HPDE6-E6E7 (cell line): ENCODE results near the gene DCC.

Experiments used
- DNase-seq: peaks from one replicate; pipeline ENCODE4 v3.0.0; 2011; ENCODE audit warnings: missing footprints; ENCODE audit errors: extremely low spot score

The DCC gene

GRCh38 chr18:52422985-52423601 lies 83.1 kb downstream of the DCC start:
- no peak for DNase-seq

GRCh38 chr18:52426041-52426440 lies 86.0 kb downstream of the DCC start:
- DNase-seq, result no peak

GRCh38 chr18:52426462-52426861 lies 86.5 kb downstream of the DCC start:
- no peak for DNase-seq

GRCh38 chr18:52427521-52428175 lies 87.7 kb downstream of the DCC start:
- no peak for DNase-seq

GRCh38 chr18:52431683-52432082 lies 91.7 kb downstream of the DCC start:
- no peak for DNase-seq

- no peak for DNase-seq
Observed at GRCh38 chr18:52433797-52434196, 93.8 kb downstream of the DCC start.

GRCh38 chr18:52435301-52435700 lies 95.3 kb downstream of the DCC start:
- no peak for DNase-seq

GRCh38 chr18:52437161-52437560 lies 97.2 kb downstream of the DCC start:
- no peak for DNase-seq

GRCh38 chr18:52439457-52439856 lies 99.5 kb downstream of the DCC start:
- DNase-seq, result no peak

- no peak for DNase-seq
Observed at GRCh38 chr18:52441794-52442193, 101.8 kb downstream of the DCC start.

GRCh38 chr18:52442686-52443085 lies 102.7 kb downstream of the DCC start:
- no peak for DNase-seq

- DNase-seq, result no peak
Observed at GRCh38 chr18:52451256-52451655, 111.3 kb downstream of the DCC start.

GRCh38 chr18:52451851-52452250 lies 111.9 kb downstream of the DCC start:
- no peak for DNase-seq

- DNase-seq, result no peak
Observed at GRCh38 chr18:52452427-52452826, 112.4 kb downstream of the DCC start.

- DNase-seq, result no peak
Observed at GRCh38 chr18:52459890-52460289, 119.9 kb downstream of the DCC start.

GRCh38 chr18:52462853-52463252 lies 122.9 kb downstream of the DCC start:
- DNase-seq, result no peak

GRCh38 chr18:52465391-52465790 lies 125.4 kb downstream of the DCC start:
- no peak for DNase-seq

- no peak for DNase-seq
Observed at GRCh38 chr18:52468496-52468895, 128.5 kb downstream of the DCC start.

- DNase-seq, result no peak
Observed at GRCh38 chr18:52475325-52475724, 135.3 kb downstream of the DCC start.

GRCh38 chr18:52481116-52481515 lies 141.1 kb downstream of the DCC start:
- DNase-seq, result no peak

- no peak for DNase-seq
Observed at GRCh38 chr18:52484977-52485376, 145.0 kb downstream of the DCC start.

- no peak for DNase-seq
Observed at GRCh38 chr18:52486052-52486451, 146.1 kb downstream of the DCC start.

- no peak for DNase-seq
Observed at GRCh38 chr18:52489396-52490306, 149.7 kb downstream of the DCC start.
